GM18505 (cell line): ENCODE results near the gene ATP4A.
A peak's percentile ranks its signal among the peaks of the same experiment; 100 is the strongest.

ENCODE experiments used
- ATAC-seq: cut with Tn5 transposase; IDR thresholded peaks from one replicate; pipeline ENCODE4 v1.9.1; 2021; ENCODE audit not compliant: unreplicated experiment
- POLR2A ChIP-seq: IDR thresholded peaks from 4 replicates; pipeline ENCODE4 v1.6.1; 2011; ENCODE audit warnings: borderline replicate concordance; ENCODE audit not compliant: insufficient read depth, insufficient read length; ENCODE audit errors: extremely low read depth

Gene ATP4A

GRCh38 chr19:35519291-35519690, 44.2 kb downstream of the ATP4A start:
- no peak for ATAC-seq
- TF ChIP-seq POLR2A: no peak

GRCh38 chr19:35518313-35518712, 45.1 kb downstream of the ATP4A start:
- no peak for ATAC-seq
- no peak for TF ChIP-seq POLR2A

GRCh38 chr19:35517342-35517741, 46.1 kb downstream of the ATP4A start:
- ATAC-seq: no peak
- TF ChIP-seq POLR2A: no peak

- TF ChIP-seq POLR2A: no peak
- ATAC-seq: no peak
Measured at GRCh38 chr19:35516310-35516709, 47.1 kb downstream of the ATP4A start.

- TF ChIP-seq POLR2A: no peak
- ATAC-seq: no peak
Measured at GRCh38 chr19:35514282-35514809, 49.1 kb downstream of the ATP4A start.

GRCh38 chr19:35513628-35514281, 49.7 kb downstream of the ATP4A start, which contains the start of gene DMKN:
DMKN (minus strand) TSS chr19:35513649; CDS start chr19:35513475, 174 bp downstream.
- no peak for ATAC-seq
- no peak for TF ChIP-seq POLR2A

- TF ChIP-seq POLR2A: no peak
- ATAC-seq: no peak
Measured at GRCh38 chr19:35512831-35513627, 50.4 kb downstream of the ATP4A start.

- no peak for TF ChIP-seq POLR2A
- ATAC-seq: no peak
Measured at GRCh38 chr19:35511337-35511736, 52.1 kb downstream of the ATP4A start.

- ATAC-seq: no peak
- TF ChIP-seq POLR2A: no peak
Measured at GRCh38 chr19:35510626-35510964, 52.9 kb downstream of the ATP4A start.

GRCh38 chr19:35509861-35510625, 53.4 kb downstream of the ATP4A start:
- ATAC-seq: no peak
- TF ChIP-seq POLR2A: peak; percentile 44

- peak; percentile 51 for ATAC-seq
- peak; percentile 37 for TF ChIP-seq POLR2A
Measured at GRCh38 chr19:35509018-35509652, 54.3 kb downstream of the ATP4A start.

GRCh38 chr19:35508129-35508528, 55.3 kb downstream of the ATP4A start:
- no peak for ATAC-seq
- no peak for TF ChIP-seq POLR2A

GRCh38 chr19:35507561-35507960, 55.9 kb downstream of the ATP4A start:
- ATAC-seq: no peak
- TF ChIP-seq POLR2A: no peak

GRCh38 chr19:35506011-35506410, 57.4 kb downstream of the ATP4A start:
- no peak for TF ChIP-seq POLR2A
- ATAC-seq: no peak

GRCh38 chr19:35502751-35503150, 60.7 kb downstream of the ATP4A start:
- no peak for ATAC-seq
- no peak for TF ChIP-seq POLR2A
